ENCODE measurements around the gene SELENOV.

Gene SELENOV

GRCh38 chr19:39566064-39566463 lies 51.1 kb downstream of the SELENOV start:
- DNase-seq, result no peak

GRCh38 chr19:39568604-39569003 lies 53.7 kb downstream of the SELENOV start:
- no peak for DNase-seq
